SU-DHL-6 (cell line): ENCODE data around the gene CIB4.

Source experiments
- H2AFZ ChIP-seq: fragments of 200-600 bp; sonication (generic); 2 replicates; pipeline ENCODE4 v1.6.1; 2014; ENCODE audit warnings: low read depth, mild to moderate bottlenecking, moderate library complexity, mixed read lengths, antibody characterized with exemption, low read length; ENCODE audit not compliant: severe bottlenecking
- H3F3A ChIP-seq: fragments of 200-600 bp; shearing (Covaris generic); 2 replicates; pipeline ENCODE4 v1.6.0; 2016; ENCODE audit warnings: antibody characterized with exemption, mild to moderate bottlenecking; ENCODE audit not compliant: insufficient read depth
- H3K27ac ChIP-seq: fragments of 200-600 bp; sonication (generic); 2 replicates; pipeline ENCODE4 v1.5.1; 2016; ENCODE audit warnings: low read depth, mild to moderate bottlenecking, low read length, moderate library complexity, mixed read lengths
- H3K27me3 ChIP-seq: fragments of 200-600 bp; sonication (generic), shearing (Covaris generic); 2 replicates; pipeline ENCODE4 v1.6.0; 2014; ENCODE audit warnings: mild to moderate bottlenecking, low read length
- H3K36me3 ChIP-seq: fragments of 200-600 bp; sonication (generic); 2 replicates; pipeline ENCODE4 v1.6.1; 2014; ENCODE audit warnings: mild to moderate bottlenecking, low read length, mixed read lengths
- H3K4me2 ChIP-seq: fragments of 300-600, 200-600 bp; shearing (Covaris generic), sonication (generic); 2 replicates; pipeline ENCODE4 v1.6.0; 2014; ENCODE audit warnings: low read length, low read depth, mild to moderate bottlenecking; ENCODE audit not compliant: poor library complexity, severe bottlenecking
- H3K4me3 ChIP-seq: fragments of 200-600 bp; sonication (generic); 2 replicates; pipeline ENCODE4 v1.5.1; 2014; ENCODE audit warnings: antibody characterized with exemption, low read length, mild to moderate bottlenecking, mixed read lengths; ENCODE audit not compliant: insufficient read depth, poor library complexity, severe bottlenecking
- H3K79me2 ChIP-seq: fragments of 200-600 bp; sonication (generic); 2 replicates; pipeline ENCODE4 v1.6.1; 2014; ENCODE audit warnings: mild to moderate bottlenecking, low read length, moderate library complexity; ENCODE audit not compliant: insufficient read depth
- H3K9ac ChIP-seq: fragments of 200-600 bp; sonication (generic); 2 replicates; pipeline ENCODE4 v1.7.0; 2014; ENCODE audit warnings: mild to moderate bottlenecking, low read length
- H3K9me2 ChIP-seq: fragments of 200-600 bp; sonication (generic); replicated peaks from 2 replicates; pipeline ENCODE4 v1.6.1; 2014; ENCODE audit warnings: low read length; ENCODE audit not compliant: insufficient read depth
- H3K9me3 ChIP-seq: fragments of 200-600 bp; sonication (generic); 2 replicates; pipeline ENCODE4 v1.6.1; 2014; ENCODE audit warnings: low read length, mixed read lengths; ENCODE audit not compliant: insufficient read depth
- H4K20me1 ChIP-seq: fragments of 200-600 bp; sonication (generic); 2 replicates; pipeline ENCODE4 v1.6.1; 2014; ENCODE audit warnings: low read depth, mild to moderate bottlenecking, antibody characterized with exemption, low read length, moderate library complexity, mixed read lengths
- CTCF ChIP-seq: fragments of 200-600 bp; sonication (generic); IDR thresholded peaks from one replicate; pipeline ENCODE4 v1.5.1; 2017; ENCODE audit warnings: antibody characterized with exemption, mild to moderate bottlenecking, low read length, moderate library complexity; ENCODE audit not compliant: insufficient read depth, poor library complexity, severe bottlenecking
- EZH2phosphoT487 ChIP-seq: fragments of 200-600 bp; sonication (generic), shearing (Covaris generic); conservative IDR thresholded peaks from 2 replicates; pipeline ENCODE4 v1.6.1; 2018; ENCODE audit warnings: mild to moderate bottlenecking, antibody characterized with exemption, low read length, moderate library complexity, mixed read lengths

CIB4 gene

GRCh38 chr2:26670931-26671460 lies 29.8 kb upstream of the CIB4 start:
- Histone ChIP-seq H3K27me3 (no peaks in the 10 kb centered on the region), H3K79me2 (no peaks in the 10 kb centered on the region), H3F3A (no peaks in the 10 kb centered on the region), H3K4me3 (no peak overlapping the region), H4K20me1 (no peaks in the 10 kb centered on the region), H3K9me3 (no peaks in the 10 kb centered on the region), H3K9me2 (no peaks in the 10 kb centered on the region), H3K36me3 (no peaks in the 10 kb centered on the region), H3K9ac (no peak overlapping the region), H2AFZ (no peak overlapping the region), H3K4me2 (no peak overlapping the region), H3K27ac (no peak overlapping the region)
- TF ChIP-seq CTCF, result no peak
- no peak for TF ChIP-seq EZH2phosphoT487

GRCh38 chr2:26670171-26670570 lies 29.0 kb upstream of the CIB4 start:
- H3K4me3 ChIP-seq, result no peak overlapping the region
- no peaks in the 10 kb centered on the region for H3K9me2 ChIP-seq
- no peaks in the 10 kb centered on the region for H3K9me3 ChIP-seq
- no peak overlapping the region for H3K9ac ChIP-seq
- H3K4me2 ChIP-seq, result no peak overlapping the region
- H3K79me2 ChIP-seq, result no peaks in the 10 kb centered on the region
- TF ChIP-seq EZH2phosphoT487 (no peak), CTCF (no peak)
- H3F3A ChIP-seq, result no peaks in the 10 kb centered on the region
- no peak overlapping the region for H2AFZ ChIP-seq
- no peak overlapping the region for H3K27ac ChIP-seq
- H3K36me3 ChIP-seq, result no peaks in the 10 kb centered on the region
- no peaks in the 10 kb centered on the region for H4K20me1 ChIP-seq
- H3K27me3 ChIP-seq, result no peaks in the 10 kb centered on the region

- Histone ChIP-seq H3K9me2 (no peaks in the 10 kb centered on the region), H3K79me2 (no peaks in the 10 kb centered on the region), H3K36me3 (no peaks in the 10 kb centered on the region), H3K9me3 (no peaks in the 10 kb centered on the region), H3K27me3 (no peaks in the 10 kb centered on the region), H3F3A (no peaks in the 10 kb centered on the region), H4K20me1 (no peaks in the 10 kb centered on the region), H3K4me2 (no peak overlapping the region), H3K27ac (no peak overlapping the region), H2AFZ (no peak overlapping the region), H3K9ac (no peak overlapping the region), H3K4me3 (no peak overlapping the region)
- TF ChIP-seq CTCF (no peak), EZH2phosphoT487 (no peak)
Observed at GRCh38 chr2:26668856-26669750, 27.9 kb upstream of the CIB4 start.
